Endodermal cell (in vitro differentiated cells): ENCODE results near the gene SNX12. TPM values are rescaled to one million over a fixed set of nuclear protein-coding genes. Genes with fewer than 3 reads are reported as not detected.

Experiments
- DNase-seq: peaks from one replicate; pipeline ENCODE4 v3.0.0-alpha.2; 2017
- H3K27ac ChIP-seq: 2 replicates; pipeline ENCODE4 v1.5.1; 2013; ENCODE audit warnings: mild to moderate bottlenecking, low read depth, low read length, moderate library complexity
- H3K27me3 ChIP-seq: 2 replicates; pipeline ENCODE4 v1.6.1; 2013; ENCODE audit warnings: mild to moderate bottlenecking, low read length, moderate library complexity; ENCODE audit not compliant: insufficient read depth, control insufficient read depth, poor library complexity, severe bottlenecking
- H3K36me3 ChIP-seq: 2 replicates; pipeline ENCODE4 v1.7.0; 2013; ENCODE audit warnings: mild to moderate bottlenecking, low read length, moderate library complexity; ENCODE audit not compliant: control insufficient read depth, insufficient read depth
- H3K4me1 ChIP-seq: one replicate; pipeline ENCODE4 v1.7.0; 2013; ENCODE audit warnings: low read length; ENCODE audit not compliant: control insufficient read depth, insufficient read depth
- H3K4me3 ChIP-seq: 2 replicates; pipeline ENCODE4 v1.5.1; 2013; ENCODE audit warnings: mild to moderate bottlenecking, low read length, moderate library complexity
- H3K9ac ChIP-seq: 2 replicates; pipeline ENCODE4 v1.6.1; 2013; ENCODE audit warnings: mild to moderate bottlenecking, low read length, moderate library complexity; ENCODE audit not compliant: poor library complexity, severe bottlenecking; ENCODE audit errors: extremely low read depth
- H3K9me3 ChIP-seq: 2 replicates; pipeline ENCODE4 v1.6.1; 2013; ENCODE audit warnings: mild to moderate bottlenecking, low read length, moderate library complexity; ENCODE audit not compliant: control insufficient read depth
- H3K27ac Mint-ChIP-seq: 2 replicates; pipeline ENCODE4 v1.8.0; 2020; ENCODE audit warnings: mixed read lengths
- H3K27me3 Mint-ChIP-seq: 2 replicates; pipeline ENCODE4 v1.8.0; 2021; ENCODE audit warnings: mild to moderate bottlenecking, mixed read lengths; ENCODE audit not compliant: insufficient read depth
- H3K36me3 Mint-ChIP-seq: 2 replicates; pipeline ENCODE4 v1.8.0; 2020; ENCODE audit warnings: low read depth, mixed read lengths
- H3K4me1 Mint-ChIP-seq: 2 replicates; pipeline ENCODE4 v1.8.0; 2020; ENCODE audit warnings: mixed read lengths
- H3K4me3 Mint-ChIP-seq: 2 replicates; pipeline ENCODE4 v1.8.0; 2020; ENCODE audit warnings: mild to moderate bottlenecking, moderate library complexity, mixed read lengths
- H3K9me3 Mint-ChIP-seq: 2 replicates; pipeline ENCODE4 v1.8.0; 2020; ENCODE audit warnings: mild to moderate bottlenecking, mixed read lengths
- WGBS, 2 experiments: methylation state at CpG; one replicate each; pipeline versions ENCODE4 v1.1.5 to v1.1.7; 2013; ENCODE audit warnings: missing lambda C conversion rate in 2 of 2, mixed read lengths in 1 of 2; ENCODE audit not compliant: insufficient coverage in 1 of 2, insufficient read length in 1 of 2; 5-methylcytosine and 5-hydroxymethylcytosine counted together
- total RNA-seq, 2 donors: library from RNA; stranded (reverse); fragmentation: NEBNext Ultra II Directional in 1 of 2; extraction: Animal tissue kit (Norgen Biotek cat#: 25700) in 1 of 2; gene quantifications; 2 replicates in 1 of 2; 3 replicates in 1 of 2; pipeline ENCODE4 v1.2.1, GENCODE V29; 2021
- TF ChIP-seq, protein P1 (sequence below): fragments of 200-600 bp; sonication (generic); conservative IDR thresholded peaks from 2 replicates; pipeline ENCODE4 v1.5.0; 2021; ENCODE audit warnings: antibody characterized with exemption, mild to moderate bottlenecking

The SNX12 gene
- total RNA-seq, 2 donors from 2014 or later = 50.3 to 51.0 TPM

DNA sequence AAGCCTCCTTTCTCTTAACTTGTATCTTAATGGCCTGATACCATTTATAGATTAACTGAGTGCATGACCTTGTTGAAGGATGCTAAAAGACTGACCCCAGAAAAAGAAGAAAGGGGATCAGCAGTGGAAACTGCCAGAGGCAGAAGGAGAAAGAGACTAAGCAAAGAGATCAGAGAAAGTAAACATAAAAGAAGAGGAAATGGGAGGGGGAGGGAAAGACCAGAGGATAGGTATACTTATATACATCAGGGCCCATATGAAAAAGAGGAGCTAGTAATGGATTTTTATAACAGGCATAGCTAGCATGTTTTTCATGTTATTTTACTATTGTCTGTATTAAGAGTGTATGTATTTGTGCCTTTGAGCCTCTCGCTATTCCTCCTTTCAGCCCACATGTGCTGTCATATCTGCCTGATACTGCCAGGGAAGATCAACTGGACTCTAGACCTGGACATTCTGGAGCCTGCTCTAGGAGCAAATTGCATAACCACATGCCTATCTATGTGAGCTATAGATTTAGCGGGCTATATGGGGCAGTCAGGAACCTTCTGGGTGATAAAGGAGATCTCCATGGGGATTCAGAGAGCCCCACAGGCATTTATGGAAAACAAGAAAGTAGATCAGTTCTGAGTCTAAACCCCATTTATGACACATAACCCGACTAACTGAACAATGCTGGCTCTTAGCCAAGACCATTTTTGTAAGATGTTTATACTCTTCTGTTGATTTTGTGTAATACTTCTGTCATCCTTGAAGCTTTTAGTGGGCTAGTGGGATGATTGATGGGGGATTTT is 13.4 kb upstream of the SNX12 start:
- Mint-ChIP-seq H3K9me3 (peaks cover 30% of the 10 kb centered on the region), H3K4me3 (no peak overlapping the region), H3K27me3 (peaks cover 2% of the 10 kb centered on the region), H3K36me3 (no peaks in the 10 kb centered on the region), H3K4me1 (no peaks in the 10 kb centered on the region), H3K27ac (no peak overlapping the region)
- TF ChIP-seq, protein P1, sequence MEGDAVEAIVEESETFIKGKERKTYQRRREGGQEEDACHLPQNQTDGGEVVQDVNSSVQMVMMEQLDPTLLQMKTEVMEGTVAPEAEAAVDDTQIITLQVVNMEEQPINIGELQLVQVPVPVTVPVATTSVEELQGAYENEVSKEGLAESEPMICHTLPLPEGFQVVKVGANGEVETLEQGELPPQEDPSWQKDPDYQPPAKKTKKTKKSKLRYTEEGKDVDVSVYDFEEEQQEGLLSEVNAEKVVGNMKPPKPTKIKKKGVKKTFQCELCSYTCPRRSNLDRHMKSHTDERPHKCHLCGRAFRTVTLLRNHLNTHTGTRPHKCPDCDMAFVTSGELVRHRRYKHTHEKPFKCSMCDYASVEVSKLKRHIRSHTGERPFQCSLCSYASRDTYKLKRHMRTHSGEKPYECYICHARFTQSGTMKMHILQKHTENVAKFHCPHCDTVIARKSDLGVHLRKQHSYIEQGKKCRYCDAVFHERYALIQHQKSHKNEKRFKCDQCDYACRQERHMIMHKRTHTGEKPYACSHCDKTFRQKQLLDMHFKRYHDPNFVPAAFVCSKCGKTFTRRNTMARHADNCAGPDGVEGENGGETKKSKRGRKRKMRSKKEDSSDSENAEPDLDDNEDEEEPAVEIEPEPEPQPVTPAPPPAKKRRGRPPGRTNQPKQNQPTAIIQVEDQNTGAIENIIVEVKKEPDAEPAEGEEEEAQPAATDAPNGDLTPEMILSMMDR = no peak
- Histone ChIP-seq H3K9me3 (no peaks in the 10 kb centered on the region), H3K9ac (no peak overlapping the region), H3K4me3 (no peak overlapping the region), H3K4me1 (no peaks in the 10 kb centered on the region), H3K36me3 (no peaks in the 10 kb centered on the region), H3K27ac (no peak overlapping the region), H3K27me3 (no peaks in the 10 kb centered on the region)
- no peak for DNase-seq
- 93 to 100% methylated on average over 1 to 3 of the region's 3 CpGs for WGBS, 2 experiments

DNA sequence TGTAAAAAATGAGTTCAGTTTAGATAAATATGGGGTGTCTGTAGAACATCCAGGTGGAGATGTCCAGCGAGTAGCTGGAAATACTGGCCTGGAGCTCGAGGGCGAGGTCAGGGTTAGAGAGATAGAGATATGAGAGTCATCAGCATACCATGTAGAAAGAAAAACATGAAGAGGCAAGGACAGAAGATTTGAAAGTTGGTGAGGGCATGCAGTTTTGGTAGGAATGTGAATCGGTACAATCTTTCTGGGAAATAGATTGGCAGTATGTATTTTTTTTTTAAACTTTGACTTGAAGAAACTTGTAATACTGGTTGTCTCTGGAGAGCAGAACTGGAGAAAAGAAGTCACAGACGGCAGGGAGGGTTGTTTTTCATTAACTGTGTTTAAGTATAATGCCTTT is 2.4 kb upstream of the SNX12 start:
- no peaks in the 10 kb centered on the region for H3K4me1 ChIP-seq
- 92 to 100% methylated on average over 2 to 4 of the region's 5 CpGs for WGBS, 2 experiments
- no peak overlapping the region for H3K9ac ChIP-seq
- Mint-ChIP-seq H3K9me3 (peaks cover 33% of the 10 kb centered on the region), H3K27me3 (peaks cover 6% of the 10 kb centered on the region), H3K4me1 (no peaks in the 10 kb centered on the region), H3K27ac (no peak overlapping the region), H3K36me3 (no peaks in the 10 kb centered on the region), H3K4me3 (no peak overlapping the region)
- H3K36me3 ChIP-seq = no peaks in the 10 kb centered on the region
- TF ChIP-seq, protein P1 = no peak
- H3K4me3 ChIP-seq = no peak overlapping the region
- H3K27ac ChIP-seq = no peak overlapping the region
- DNase-seq = no peak
- H3K9me3 ChIP-seq = no peaks in the 10 kb centered on the region
- no peaks in the 10 kb centered on the region for H3K27me3 ChIP-seq

DNA sequence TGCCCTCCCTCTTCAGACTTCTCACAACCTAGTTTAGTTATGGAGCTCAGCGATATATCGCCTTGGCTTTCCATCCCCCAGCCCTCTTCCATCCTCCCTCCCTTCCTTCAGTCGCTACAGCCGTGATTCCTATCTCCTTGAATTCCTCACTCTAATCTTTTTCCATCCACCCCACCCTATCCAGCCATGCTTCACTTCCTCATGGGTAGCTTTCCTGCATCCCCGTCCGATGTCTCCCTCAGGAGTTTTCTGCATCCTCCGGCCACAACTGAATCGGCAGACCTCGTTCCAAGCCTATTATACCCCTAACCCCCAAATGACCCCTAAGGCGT is 456 bp downstream of the SNX12 start:
- Histone ChIP-seq H3K9ac (peak overlapping the region; percentile 31), H3K27me3 (no peaks in the 10 kb centered on the region), H3K27ac (peak overlapping the region; percentile 32), H3K36me3 (peaks cover 3% of the 10 kb centered on the region), H3K4me1 (no peaks in the 10 kb centered on the region), H3K9me3 (no peaks in the 10 kb centered on the region), H3K4me3 (peak overlapping the region; percentile 87)
- Mint-ChIP-seq H3K9me3 (peaks cover 36% of the 10 kb centered on the region), H3K36me3 (peaks cover 6% of the 10 kb centered on the region), H3K27me3 (no peaks in the 10 kb centered on the region), H3K4me1 (no peaks in the 10 kb centered on the region), H3K4me3 (peak overlapping the region; percentile 90), H3K27ac (peak overlapping the region; percentile 78)
- TF ChIP-seq, protein P1 = no peak
- no peak for DNase-seq
- 0% methylated on average over 10 of the region's 10 CpGs; no CpG with 5 or more reads in 1 of the 2 experiments for WGBS, 2 experiments
